CD4-positive, alpha-beta memory T cell (primary cell): ENCODE results near the gene PTPRM. TPM values are rescaled to one million over a fixed set of nuclear protein-coding genes. Genes with fewer than 3 reads are reported as not detected.

Source experiments
- CTCF ChIA-PET: fragments of 350-600 bp; sonication (Branson Sonifier 250); formaldehyde crosslinking; loops from one replicate; lab custom pipeline; 2021; ENCODE audit warnings: inconsistent platforms; ENCODE audit not compliant: partially characterized antibody; lab: Charles Lee
- POLR2A ChIA-PET: fragments of 350-600 bp; sonication (Branson Sonifier 250); formaldehyde crosslinking; loops from one replicate; lab custom pipeline; 2021; ENCODE audit not compliant: partially characterized antibody; lab: Charles Lee
- DNase-seq, 5 donors: peaks; one replicate each; pipeline versions ENCODE4 v3.0.0 to v3.0.0-alpha.2; 2020 to 2022; ENCODE audit warnings: mixed read lengths in 1 of 5
- H3K27ac ChIP-seq: one replicate; pipeline ENCODE4 v1.7.0; 2013; ENCODE audit warnings: low read depth, low read length
- H3K27me3 ChIP-seq: 2 replicates; pipeline ENCODE4 v1.7.0; 2013; ENCODE audit warnings: mild to moderate bottlenecking, low read length, moderate library complexity; ENCODE audit not compliant: insufficient read depth
- H3K36me3 ChIP-seq: 2 replicates; pipeline ENCODE4 v1.7.0; 2013; ENCODE audit warnings: mild to moderate bottlenecking, low read length, moderate library complexity; ENCODE audit not compliant: insufficient read depth
- H3K4me1 ChIP-seq: 2 replicates; pipeline ENCODE4 v1.7.0; 2013; ENCODE audit warnings: mild to moderate bottlenecking, low read length, moderate library complexity; ENCODE audit not compliant: insufficient read depth
- H3K4me3 ChIP-seq, 2 donors: one replicate each; pipeline ENCODE4 v1.7.0; 2013; ENCODE audit warnings: low read length in 2 of 2, mild to moderate bottlenecking in 1 of 2
- H3K9me3 ChIP-seq, 2 donors: one replicate each; pipeline ENCODE4 v1.7.0; 2013; ENCODE audit warnings: low read length in 2 of 2, control low read depth in 1 of 2; ENCODE audit not compliant: control insufficient read depth in 1 of 2
- H3K27ac Mint-ChIP-seq, 7 donors: one replicate each; pipeline ENCODE4 v1.8.0; 2020 to 2021; ENCODE audit warnings: mixed read lengths in 7 of 7, mild to moderate bottlenecking in 6 of 7, inconsistent platforms in 3 of 7, moderate library complexity in 3 of 7
- H3K27me3 Mint-ChIP-seq, 2 donors: one replicate each; pipeline ENCODE4 v1.8.0; 2020 to 2021; ENCODE audit warnings: mixed read lengths in 2 of 2
- H3K36me3 Mint-ChIP-seq, 2 donors: one replicate each; pipeline ENCODE4 v1.8.0; 2020 to 2021; ENCODE audit warnings: mixed read lengths in 2 of 2, inconsistent platforms in 1 of 2, mild to moderate bottlenecking in 1 of 2
- H3K4me1 Mint-ChIP-seq, 4 donors: one replicate each; pipeline ENCODE4 v1.8.0; 2020 to 2021; ENCODE audit warnings: mixed read lengths in 4 of 4, mild to moderate bottlenecking in 1 of 4
- H3K4me3 Mint-ChIP-seq, 8 donors: one replicate each; pipeline ENCODE4 v1.8.0; 2020 to 2021; ENCODE audit warnings: mixed read lengths in 8 of 8, mild to moderate bottlenecking in 7 of 8, moderate library complexity in 6 of 8, inconsistent platforms in 3 of 8
- H3K9me3 Mint-ChIP-seq, 8 donors: one replicate each; pipeline ENCODE4 v1.8.0; 2020 to 2021; ENCODE audit warnings: mixed read lengths in 8 of 8, mild to moderate bottlenecking in 5 of 8, inconsistent platforms in 3 of 8, moderate library complexity in 1 of 8
- intact Hi-C: fragments of 100-400 bp; cut with micrococcal nuclease; formaldehyde crosslinking; loops from one replicate; pipeline ENCODE4 v1.15.1; 2023
- polyA plus RNA-seq, 2 donors: library from polyadenylated mRNA; unstranded; fragments of 300-500 nt; fragmentation: Illumina TruSeq; gene quantifications; one replicate each; pipeline ENCODE4 v1.2.3, GENCODE V29; 2021
- total RNA-seq, 2 experiments: library from RNA; stranded (reverse); gene quantifications; one replicate each; pipeline ENCODE4 v1.2.3, GENCODE V29; 2021

Gene PTPRM
- total and polyA plus RNA-seq, 4 experiments from 2014 or later = 6.7 to 20.1 (median 12.9) TPM

- Mint-ChIP-seq H3K27ac (no peak overlapping the region), H3K4me3 (no peak overlapping the region), H3K27me3 (no peaks in the 10 kb centered on the region), H3K9me3 (peaks cover 0 to 4% (median 0%) of the 10 kb centered on the region in 8 donors), H3K4me1 (no peaks in the 10 kb centered on the region), H3K36me3 (no peaks in the 10 kb centered on the region)
- CTCF ChIA-PET = no interaction called here
- Histone ChIP-seq H3K4me3 (no peak overlapping the region), H3K4me1 (no peaks in the 10 kb centered on the region), H3K9me3 (no peaks in the 10 kb centered on the region), H3K27ac (no peak overlapping the region), H3K36me3 (no peaks in the 10 kb centered on the region), H3K27me3 (no peaks in the 10 kb centered on the region)
- POLR2A ChIA-PET = no interaction called here
- no peak for DNase-seq
- intact Hi-C loops = no loop called here
Measured at GRCh38 chr18:7902399-7902839, 335.3 kb downstream of the PTPRM start.

GRCh38 chr18:7904529-7904928 lies 337.4 kb downstream of the PTPRM start:
- intact Hi-C loops = no loop called here
- Histone ChIP-seq H3K27ac (no peak overlapping the region), H3K36me3 (no peaks in the 10 kb centered on the region), H3K4me3 (no peak overlapping the region), H3K27me3 (no peaks in the 10 kb centered on the region), H3K9me3 (no peaks in the 10 kb centered on the region), H3K4me1 (no peaks in the 10 kb centered on the region)
- Mint-ChIP-seq H3K27me3 (no peaks in the 10 kb centered on the region), H3K4me1 (no peaks in the 10 kb centered on the region), H3K27ac (no peak overlapping the region), H3K36me3 (no peaks in the 10 kb centered on the region), H3K4me3 (no peak overlapping the region), H3K9me3 (peaks cover 0 to 4% (median 0%) of the 10 kb centered on the region in 8 donors)
- no peak for DNase-seq
- ChIA-PET CTCF (no interaction called here), POLR2A (no interaction called here)

GRCh38 chr18:7908681-7909299 lies 341.7 kb downstream of the PTPRM start:
- Histone ChIP-seq H3K27ac (no peak overlapping the region), H3K4me1 (no peaks in the 10 kb centered on the region), H3K4me3 (no peak overlapping the region), H3K36me3 (no peaks in the 10 kb centered on the region), H3K9me3 (no peaks in the 10 kb centered on the region), H3K27me3 (no peaks in the 10 kb centered on the region)
- Mint-ChIP-seq H3K27me3 (peaks cover 0 to 1% of the 10 kb centered on the region in 2 donors), H3K27ac (no peak overlapping the region), H3K4me3 (no peak overlapping the region), H3K4me1 (no peaks in the 10 kb centered on the region), H3K36me3 (no peaks in the 10 kb centered on the region), H3K9me3 (peaks cover 0 to 7% (median 2%) of the 10 kb centered on the region in 8 donors)
- intact Hi-C loops = no loop called here
- ChIA-PET POLR2A (no interaction called here), CTCF (no interaction called here)
- no peak for DNase-seq

- no peaks in the 10 kb centered on the region for H3K36me3 Mint-ChIP-seq
Measured at GRCh38 chr18:7914834-7915670, 347.9 kb downstream of the PTPRM start.

GRCh38 chr18:7918701-7919100 lies 351.6 kb downstream of the PTPRM start:
- Mint-ChIP-seq H3K4me3 (no peak overlapping the region), H3K9me3 (peaks cover 0 to 22% (median 9%) of the 10 kb centered on the region in 8 donors), H3K27ac (no peak overlapping the region), H3K4me1 (no peaks in the 10 kb centered on the region), H3K36me3 (no peaks in the 10 kb centered on the region), H3K27me3 (no peaks in the 10 kb centered on the region)
- H3K27ac ChIP-seq = no peak overlapping the region
- H3K9me3 ChIP-seq = no peaks in the 10 kb centered on the region
- no peaks in the 10 kb centered on the region for H3K27me3 ChIP-seq
- intact Hi-C loops = no loop called here
- H3K36me3 ChIP-seq = no peaks in the 10 kb centered on the region
- CTCF ChIA-PET = no interaction called here
- no peak for DNase-seq
- H3K4me1 ChIP-seq = no peaks in the 10 kb centered on the region
- POLR2A ChIA-PET = no interaction called here
- no peak overlapping the region for H3K4me3 ChIP-seq

More at GRCh38 chr18:7914834-7915670, 347.9 kb downstream of the PTPRM start:
- POLR2A ChIA-PET = no interaction called here
- H3K9me3 Mint-ChIP-seq = peaks cover 0 to 8% (median 2%) of the 10 kb centered on the region in 8 donors
- H3K9me3 ChIP-seq = no peaks in the 10 kb centered on the region
- no peak overlapping the region for H3K4me3 Mint-ChIP-seq
- H3K27ac Mint-ChIP-seq = no peak overlapping the region
- no peaks in the 10 kb centered on the region for H3K4me1 Mint-ChIP-seq
- DNase-seq = no peak
- H3K4me1 ChIP-seq = no peaks in the 10 kb centered on the region
- no peaks in the 10 kb centered on the region for H3K27me3 ChIP-seq
- CTCF ChIA-PET = no interaction called here
- intact Hi-C loops = no loop called here
- H3K36me3 ChIP-seq = no peaks in the 10 kb centered on the region
- no peak overlapping the region for H3K4me3 ChIP-seq
- peaks cover 0 to 1% of the 10 kb centered on the region in 2 donors for H3K27me3 Mint-ChIP-seq
- H3K27ac ChIP-seq = no peak overlapping the region

GRCh38 chr18:7919565-7919964 lies 352.4 kb downstream of the PTPRM start:
- no peaks in the 10 kb centered on the region for H3K36me3 Mint-ChIP-seq
- intact Hi-C loops = no loop called here
- no peak for DNase-seq
- Histone ChIP-seq H3K36me3 (no peaks in the 10 kb centered on the region), H3K4me3 (no peak overlapping the region), H3K9me3 (no peaks in the 10 kb centered on the region), H3K27ac (no peak overlapping the region), H3K27me3 (no peaks in the 10 kb centered on the region), H3K4me1 (no peaks in the 10 kb centered on the region)
- peaks cover 0 to under 1% (median 0%) of the 10 kb centered on the region in 4 donors for H3K4me1 Mint-ChIP-seq
- no peak overlapping the region for H3K4me3 Mint-ChIP-seq
- H3K27me3 Mint-ChIP-seq = no peaks in the 10 kb centered on the region
- H3K27ac Mint-ChIP-seq = no peak overlapping the region
- ChIA-PET POLR2A (no interaction called here), CTCF (no interaction called here)
- peaks cover 0 to 23% (median 9%) of the 10 kb centered on the region in 8 donors for H3K9me3 Mint-ChIP-seq

DNA sequence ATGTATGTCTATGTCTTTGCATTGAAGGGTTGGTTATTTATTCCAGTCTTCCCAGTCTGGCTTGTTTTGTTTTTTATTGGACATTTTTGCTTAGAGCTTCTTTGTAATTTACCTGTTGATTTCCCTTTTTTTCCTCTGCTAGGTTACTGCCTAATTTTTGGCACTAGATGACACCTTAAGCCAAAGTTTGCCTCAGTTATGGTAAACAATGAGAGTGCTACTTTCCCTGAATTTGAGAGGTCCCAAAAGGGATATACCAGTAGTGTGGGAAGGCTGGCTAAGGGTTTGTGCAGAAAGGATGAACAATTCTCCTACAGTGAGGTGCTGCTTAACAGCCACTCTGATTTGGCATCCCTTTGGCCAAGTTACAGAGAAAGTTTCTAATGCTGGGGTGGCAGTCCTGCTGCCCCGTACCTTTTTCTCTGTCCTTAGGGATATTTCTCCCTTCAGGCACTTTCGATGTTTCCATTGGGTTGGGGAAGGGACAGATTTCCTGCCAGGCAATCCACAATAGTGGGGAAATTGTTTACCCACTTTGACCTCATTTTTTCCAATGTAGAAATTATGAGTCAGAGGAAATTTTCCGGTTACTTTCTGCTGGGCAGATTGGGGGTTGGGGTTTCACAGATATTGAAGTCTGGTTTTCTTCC lies 354.9 kb downstream of the PTPRM start:
- H3K36me3 ChIP-seq = no peaks in the 10 kb centered on the region
- intact Hi-C loops = no loop called here
- peak in 1 of 5 donors; percentile 2 for DNase-seq
- no peaks in the 10 kb centered on the region for H3K9me3 ChIP-seq
- H3K4me1 ChIP-seq = no peaks in the 10 kb centered on the region
- H3K27ac ChIP-seq = no peak overlapping the region
- H3K27me3 ChIP-seq = no peaks in the 10 kb centered on the region
- ChIA-PET POLR2A (no interaction called here), CTCF (no interaction called here)
- Mint-ChIP-seq H3K4me3 (peak overlapping the region in 1 of 8 donors; percentile 5), H3K4me1 (peaks cover 0 to 1% (median 0%) of the 10 kb centered on the region in 4 donors), H3K27me3 (no peaks in the 10 kb centered on the region), H3K27ac (peak overlapping the region in 1 of 7 donors; percentile 42), H3K9me3 (peaks cover 0 to 25% (median 9%) of the 10 kb centered on the region in 8 donors), H3K36me3 (no peaks in the 10 kb centered on the region)
- no peak overlapping the region for H3K4me3 ChIP-seq
